CD4-positive, alpha-beta T cell treated with Interferon alpha-2 for 1 hour (primary cell): ENCODE results near the gene ALPK1.
"Not testable (repeated sequence)": the region's sequence is repeated elsewhere in the genome, so short reads cannot be mapped to it uniquely, and the experiment has no call there.

ENCODE experiments used
- DNase-seq, 2 donors: peaks; one replicate each; pipeline ENCODE4 v3.0.0-alpha.2; 2020 to 2022

The ALPK1 gene

GRCh38 chr4:112473985-112474384 lies 176.8 kb downstream of the ALPK1 start:
- no peak for DNase-seq

- DNase-seq, result no peak
Observed at GRCh38 chr4:112485930-112486329, 188.8 kb downstream of the ALPK1 start.

GRCh38 chr4:112490808-112491207 lies 193.6 kb downstream of the ALPK1 start:
- DNase-seq, result not testable (repeated sequence)
